ENCODE results near the gene IGSF11.

Gene IGSF11

GRCh38 chr3:118990823-118991560, 43.7 kb downstream of the IGSF11 start:
- Histone ChIP-seq H3K9ac (no peak overlapping the region), H2AFZ (no peak overlapping the region), H3K4me1 (no peaks in the 10 kb centered on the region), H3K36me3 (ENCODE audit: control insufficient read depth, insufficient read depth, low read length) (no peaks in the 10 kb centered on the region), H3K79me2 (no peaks in the 10 kb centered on the region), H3K27me3 (ENCODE audit: control insufficient read depth, insufficient read depth, low read length) (no peaks in the 10 kb centered on the region), H3K27ac (no peak overlapping the region), H3K4me2 (ENCODE audit: low read length) (no peak overlapping the region), H3K9me3 (ENCODE audit: control insufficient read depth, low read length) (no peaks in the 10 kb centered on the region), H3K4me3 (ENCODE audit: low read depth, low read length) (no peak overlapping the region)
- no peak for TF ChIP-seq CTCF (IDR thresholded peaks at IDR 0.05)

- Histone ChIP-seq H3K9me3 (ENCODE audit: control insufficient read depth, low read length) (no peaks in the 10 kb centered on the region), H3K4me1 (no peaks in the 10 kb centered on the region), H3K36me3 (ENCODE audit: control insufficient read depth, insufficient read depth, low read length) (no peaks in the 10 kb centered on the region), H3K27ac (no peak overlapping the region), H3K4me3 (ENCODE audit: low read depth, low read length) (no peak overlapping the region), H3K4me2 (ENCODE audit: low read length) (no peak overlapping the region), H3K79me2 (no peaks in the 10 kb centered on the region), H2AFZ (no peak overlapping the region), H3K9ac (no peak overlapping the region), H3K27me3 (ENCODE audit: control insufficient read depth, insufficient read depth, low read length) (no peaks in the 10 kb centered on the region)
- TF ChIP-seq CTCF (IDR thresholded peaks at IDR 0.05): no peak
These were observed 46.2 kb downstream of the IGSF11 start for GRCh38 chr3:118988198-118989130.

GRCh38 chr3:118987477-118987876, 47.2 kb downstream of the IGSF11 start:
- no peak for TF ChIP-seq CTCF (IDR thresholded peaks at IDR 0.05)
- H3K27ac ChIP-seq: no peak overlapping the region
- H3K4me3 ChIP-seq (ENCODE audit: low read depth, low read length): no peak overlapping the region
- H3K79me2 ChIP-seq: no peaks in the 10 kb centered on the region
- H3K9me3 ChIP-seq (ENCODE audit: control insufficient read depth, low read length): no peaks in the 10 kb centered on the region
- H3K27me3 ChIP-seq (ENCODE audit: control insufficient read depth, insufficient read depth, low read length): no peaks in the 10 kb centered on the region
- no peaks in the 10 kb centered on the region for H3K36me3 ChIP-seq (ENCODE audit: control insufficient read depth, insufficient read depth, low read length)
- no peak overlapping the region for H2AFZ ChIP-seq
- H3K4me1 ChIP-seq: no peaks in the 10 kb centered on the region
- no peak overlapping the region for H3K4me2 ChIP-seq (ENCODE audit: low read length)
- H3K9ac ChIP-seq: no peak overlapping the region

- H3K36me3 ChIP-seq (ENCODE audit: control insufficient read depth, insufficient read depth, low read length): no peaks in the 10 kb centered on the region
- H3K4me1 ChIP-seq: no peaks in the 10 kb centered on the region
- H3K4me3 ChIP-seq (ENCODE audit: low read depth, low read length): no peak overlapping the region
- no peak overlapping the region for H2AFZ ChIP-seq
- no peaks in the 10 kb centered on the region for H3K9me3 ChIP-seq (ENCODE audit: control insufficient read depth, low read length)
- no peak overlapping the region for H3K9ac ChIP-seq
- no peaks in the 10 kb centered on the region for H3K79me2 ChIP-seq
- no peak overlapping the region for H3K27ac ChIP-seq
- H3K27me3 ChIP-seq (ENCODE audit: control insufficient read depth, insufficient read depth, low read length): no peaks in the 10 kb centered on the region
- no peak for TF ChIP-seq CTCF (IDR thresholded peaks at IDR 0.05)
- H3K4me2 ChIP-seq (ENCODE audit: low read length): no peak overlapping the region
These were observed 47.9 kb downstream of the IGSF11 start for GRCh38 chr3:118986734-118987133.

Measured in parathyroid adenoma (tissue), 2 donors.